ENCODE data around the gene EFHD1. TPM values are rescaled to one million over a fixed set of nuclear protein-coding genes. Genes with fewer than 3 reads are reported as not detected.

Gene EFHD1
- total RNA-seq, 1 donor from 2014 or later = 175 TPM

- DNase-seq (ENCODE audit: low spot score) = no peak
- Mint-ChIP-seq H3K9me3 (ENCODE audit: low read depth) (no peaks in the 10 kb centered on the region), H3K4me3 (ENCODE audit: unreplicated experiment) (no peak overlapping the region), H3K36me3 (ENCODE audit: low read depth) (peaks cover 11% of the 10 kb centered on the region), H3K27me3 (ENCODE audit: low read depth) (no peaks in the 10 kb centered on the region), H3K4me1 (ENCODE audit: low read depth) (peaks cover 17% of the 10 kb centered on the region), H3K27ac (ENCODE audit: unreplicated experiment) (peak overlapping the region; percentile 83)
- TF ChIP-seq CTCF (IDR thresholded peaks at IDR 0.05) = no peak
Observed at GRCh38 chr2:232588680-232589585, 44.5 kb upstream of the EFHD1 start.

- no peaks in the 10 kb centered on the region for H3K27me3 Mint-ChIP-seq (ENCODE audit: low read depth)
- H3K36me3 Mint-ChIP-seq (ENCODE audit: low read depth) = peaks cover 1% of the 10 kb centered on the region
- peak overlapping the region; percentile 72 for H3K27ac Mint-ChIP-seq (ENCODE audit: unreplicated experiment)
- peak; percentile 29 for TF ChIP-seq CTCF (IDR thresholded peaks at IDR 0.05)
- no peak for DNase-seq (ENCODE audit: low spot score)
- H3K9me3 Mint-ChIP-seq (ENCODE audit: low read depth) = peaks cover 5% of the 10 kb centered on the region
- peaks cover 17% of the 10 kb centered on the region for H3K4me1 Mint-ChIP-seq (ENCODE audit: low read depth)
- H3K4me3 Mint-ChIP-seq (ENCODE audit: unreplicated experiment) = no peak overlapping the region
Observed at GRCh38 chr2:232592772-232593395, 40.5 kb upstream of the EFHD1 start.

GRCh38 chr2:232593982-232594381 lies 39.4 kb upstream of the EFHD1 start:
- peaks cover 9% of the 10 kb centered on the region for H3K4me1 Mint-ChIP-seq (ENCODE audit: low read depth)
- DNase-seq (ENCODE audit: low spot score) = no peak
- no peaks in the 10 kb centered on the region for H3K27me3 Mint-ChIP-seq (ENCODE audit: low read depth)
- H3K36me3 Mint-ChIP-seq (ENCODE audit: low read depth) = peaks cover 1% of the 10 kb centered on the region
- TF ChIP-seq CTCF (IDR thresholded peaks at IDR 0.05) = no peak
- H3K9me3 Mint-ChIP-seq (ENCODE audit: low read depth) = peaks cover 5% of the 10 kb centered on the region
- no peak overlapping the region for H3K27ac Mint-ChIP-seq (ENCODE audit: unreplicated experiment)
- H3K4me3 Mint-ChIP-seq (ENCODE audit: unreplicated experiment) = no peak overlapping the region

- peaks cover 7% of the 10 kb centered on the region for H3K4me1 Mint-ChIP-seq (ENCODE audit: low read depth)
- no peaks in the 10 kb centered on the region for H3K27me3 Mint-ChIP-seq (ENCODE audit: low read depth)
- H3K9me3 Mint-ChIP-seq (ENCODE audit: low read depth) = peaks cover 5% of the 10 kb centered on the region
- no peak for DNase-seq (ENCODE audit: low spot score)
- H3K27ac Mint-ChIP-seq (ENCODE audit: unreplicated experiment) = no peak overlapping the region
- no peak overlapping the region for H3K4me3 Mint-ChIP-seq (ENCODE audit: unreplicated experiment)
- TF ChIP-seq CTCF (IDR thresholded peaks at IDR 0.05) = no peak
- H3K36me3 Mint-ChIP-seq (ENCODE audit: low read depth) = no peaks in the 10 kb centered on the region
Observed at GRCh38 chr2:232597362-232598079, 35.9 kb upstream of the EFHD1 start.

GRCh38 chr2:232598293-232598692 lies 35.1 kb upstream of the EFHD1 start:
- TF ChIP-seq CTCF (IDR thresholded peaks at IDR 0.05) = no peak
- no peak overlapping the region for H3K4me3 Mint-ChIP-seq (ENCODE audit: unreplicated experiment)
- peaks cover 5% of the 10 kb centered on the region for H3K9me3 Mint-ChIP-seq (ENCODE audit: low read depth)
- H3K4me1 Mint-ChIP-seq (ENCODE audit: low read depth) = peaks cover 1% of the 10 kb centered on the region
- DNase-seq (ENCODE audit: low spot score) = no peak
- H3K36me3 Mint-ChIP-seq (ENCODE audit: low read depth) = no peaks in the 10 kb centered on the region
- H3K27me3 Mint-ChIP-seq (ENCODE audit: low read depth) = no peaks in the 10 kb centered on the region
- no peak overlapping the region for H3K27ac Mint-ChIP-seq (ENCODE audit: unreplicated experiment)
